HG03103 (cell line): ENCODE data around the gene SLC5A5.

Source experiments
- ATAC-seq: cut with Tn5 transposase; IDR thresholded peaks from one replicate; pipeline ENCODE4 v1.9.1; 2021; ENCODE audit warnings: low read depth; ENCODE audit not compliant: unreplicated experiment

Gene SLC5A5

DNA sequence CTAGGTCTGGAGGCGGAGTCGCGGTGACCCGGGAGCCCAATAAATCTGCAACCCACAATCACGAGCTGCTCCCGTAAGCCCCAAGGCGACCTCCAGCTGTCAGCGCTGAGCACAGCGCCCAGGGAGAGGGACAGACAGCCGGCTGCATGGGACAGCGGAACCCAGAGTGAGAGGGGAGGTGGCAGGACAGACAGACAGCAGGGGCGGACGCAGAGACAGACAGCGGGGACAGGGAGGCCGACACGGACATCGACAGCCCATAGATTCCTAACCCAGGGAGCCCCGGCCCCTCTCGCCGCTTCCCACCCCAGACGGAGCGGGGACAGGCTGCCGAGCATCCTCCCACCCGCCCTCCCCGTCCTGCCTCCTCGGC lies at the start of gene SLC5A5:
Gene SLC5A5 (plus strand): TSS at position 68 of the 373 bp plus-strand sequence. CDS start 375 bp downstream, outside the sequence.
- ATAC-seq, result no peak

- ATAC-seq, result no peak
Observed at GRCh38 chr19:17824339-17824738, 47.4 kb upstream of the SLC5A5 start.

- no peak for ATAC-seq
Observed at GRCh38 chr19:17826508-17827056, 45.2 kb upstream of the SLC5A5 start.

DNA sequence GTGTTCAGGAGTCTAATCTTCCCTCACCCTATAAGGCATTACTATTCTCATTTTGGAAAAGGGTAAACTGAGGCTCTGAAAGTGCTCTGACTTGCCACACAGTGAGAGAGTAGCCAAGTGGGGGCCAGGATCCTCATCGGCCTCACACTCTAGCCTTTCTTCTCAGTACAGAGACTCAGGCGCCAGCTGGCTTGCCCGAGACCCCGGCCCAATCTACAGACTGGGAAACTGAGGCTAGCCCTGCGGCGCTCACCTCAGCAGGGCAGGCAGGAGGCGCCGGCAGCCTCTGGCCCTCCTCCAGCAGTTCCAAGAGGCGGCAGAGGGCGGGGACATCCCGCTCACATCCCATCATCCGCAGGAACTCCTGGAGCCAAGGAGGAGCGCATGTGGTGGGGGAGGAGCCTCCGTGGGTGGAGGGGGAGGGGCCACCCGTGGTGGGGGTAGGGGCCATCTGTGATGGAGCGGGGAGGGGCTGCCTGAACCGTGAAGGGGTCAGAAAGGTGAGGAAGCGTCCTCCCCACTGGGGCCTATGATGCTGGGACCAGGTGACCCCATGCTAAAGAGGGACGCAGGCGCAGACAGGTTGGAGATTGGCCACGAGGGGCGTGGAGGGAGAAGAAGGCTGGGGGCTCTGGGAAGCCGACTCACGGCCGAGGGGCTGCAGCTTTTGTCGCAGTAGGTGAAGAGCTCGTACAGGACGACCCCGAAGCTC lies 41.7 kb upstream of the SLC5A5 start:
- ATAC-seq, result no peak

- no peak for ATAC-seq
Observed at GRCh38 chr19:17830567-17831418, 41.0 kb upstream of the SLC5A5 start.

- ATAC-seq, result no peak
Observed at GRCh38 chr19:17831419-17831888, 40.3 kb upstream of the SLC5A5 start.

DNA sequence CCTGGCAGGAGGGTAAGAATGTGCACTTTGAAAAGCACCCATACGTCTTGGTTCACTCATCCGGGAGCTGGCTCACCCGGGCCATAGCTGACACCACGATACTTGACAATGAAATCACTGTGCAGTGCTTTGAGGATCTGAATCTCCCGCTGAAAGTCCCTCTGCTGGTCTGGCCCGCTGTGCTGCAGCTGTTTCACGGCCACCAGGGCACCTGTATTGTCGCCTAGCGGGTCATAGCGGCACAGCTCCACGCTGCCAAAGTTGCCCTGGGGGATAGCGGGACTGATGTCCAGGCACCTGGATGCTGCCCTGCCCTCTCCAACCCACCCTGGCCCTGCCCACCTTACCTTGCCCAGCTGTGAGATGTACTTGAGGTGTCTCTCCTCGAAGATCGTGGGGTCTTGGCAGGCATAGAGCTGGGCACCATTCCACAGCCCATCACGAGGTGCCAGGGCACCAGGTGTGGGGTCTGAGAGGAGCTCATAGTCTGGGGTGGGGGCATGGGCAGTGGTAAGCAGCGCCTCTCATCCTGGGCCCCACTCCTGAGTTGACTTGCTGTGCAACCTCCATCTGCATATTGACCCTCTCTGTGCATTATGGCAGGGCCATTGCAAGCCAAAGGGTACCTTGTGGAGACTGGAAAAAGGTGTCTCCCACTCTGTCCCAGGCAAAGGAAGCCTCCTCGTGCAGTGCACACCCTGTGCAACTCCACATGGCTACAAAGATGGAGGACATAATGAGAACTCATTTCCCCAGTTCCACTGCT lies 39.1 kb upstream of the SLC5A5 start:
- no peak for ATAC-seq

DNA sequence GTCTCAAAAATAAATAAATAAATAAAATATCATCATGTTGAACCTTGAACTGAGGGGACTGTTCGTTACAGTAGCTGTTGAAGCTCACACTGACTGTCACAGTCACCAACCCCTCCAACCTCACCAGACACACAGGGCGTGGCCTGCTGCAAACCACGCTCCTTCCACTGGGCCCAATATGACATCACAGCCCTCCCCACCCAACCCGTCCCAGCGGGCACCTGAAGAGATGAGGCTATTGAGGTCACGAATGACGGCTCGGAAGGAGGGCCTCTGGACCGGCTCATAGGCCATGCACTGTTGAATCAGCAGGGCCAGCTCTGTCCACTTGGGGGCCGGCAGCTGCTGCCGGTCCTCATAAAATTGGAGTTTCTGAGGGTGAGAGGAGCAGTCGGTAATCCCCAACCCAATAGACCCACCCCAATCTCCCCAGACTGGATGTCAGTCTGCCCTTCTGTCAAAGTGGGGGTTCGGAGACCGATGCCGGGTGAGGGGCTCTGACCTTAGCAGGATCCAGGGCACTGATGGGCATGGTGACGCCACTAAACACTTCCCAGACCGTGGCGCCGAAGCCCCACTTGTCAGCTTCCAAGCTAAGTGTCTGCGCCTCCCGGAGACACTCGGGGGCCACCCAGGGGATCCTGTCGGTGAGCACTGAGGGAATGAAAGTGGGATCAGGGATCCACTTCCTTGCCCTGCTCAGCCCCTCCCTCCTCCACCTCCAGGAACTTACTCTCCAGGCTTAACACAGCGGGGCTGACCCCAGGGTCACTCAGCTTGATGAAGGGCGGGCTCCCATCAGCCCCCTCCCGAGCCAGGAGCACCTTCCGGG lies 37.2 kb upstream of the SLC5A5 start:
- no peak for ATAC-seq

DNA sequence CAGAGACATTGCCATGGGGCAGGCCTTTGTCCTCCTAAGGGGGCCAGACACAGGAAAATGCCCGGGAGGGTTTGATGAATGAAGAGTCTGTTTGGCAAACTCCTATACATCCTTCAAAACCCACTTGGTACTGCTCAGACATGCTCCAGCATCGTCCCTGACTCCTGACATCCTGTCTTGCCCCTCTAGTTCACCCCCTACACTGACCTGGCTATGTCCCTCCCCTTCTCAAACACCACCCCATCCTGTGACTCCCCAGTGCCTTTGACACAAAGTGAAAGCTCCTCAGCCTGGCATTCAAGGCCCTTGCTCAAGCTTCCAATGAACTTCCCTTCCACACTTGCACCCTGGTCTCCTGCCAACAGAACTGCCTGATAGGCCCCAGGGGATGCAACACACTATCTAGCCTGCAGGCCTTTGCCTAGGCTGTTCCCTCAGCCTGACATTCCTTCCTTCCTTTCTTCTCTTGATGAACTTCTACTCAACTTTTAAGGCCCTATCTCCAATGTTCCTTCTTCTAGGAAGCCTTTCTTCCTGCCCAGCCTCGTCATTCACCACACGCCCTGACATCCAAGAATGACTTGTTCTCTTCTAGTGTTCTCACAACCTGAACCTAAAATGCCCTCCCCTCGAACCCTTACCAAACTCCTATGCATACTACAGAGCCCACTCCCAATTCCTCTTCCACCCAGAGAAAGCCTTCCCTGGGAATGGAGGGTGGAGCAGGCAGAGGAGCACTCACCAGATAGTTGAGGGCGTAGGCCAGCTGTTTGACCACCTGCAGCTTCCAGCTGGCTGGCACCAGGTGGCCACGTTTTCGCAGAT lies 36.4 kb upstream of the SLC5A5 start:
- ATAC-seq, result no peak

GRCh38 chr19:17836530-17836929 lies 35.2 kb upstream of the SLC5A5 start:
- no peak for ATAC-seq

DNA sequence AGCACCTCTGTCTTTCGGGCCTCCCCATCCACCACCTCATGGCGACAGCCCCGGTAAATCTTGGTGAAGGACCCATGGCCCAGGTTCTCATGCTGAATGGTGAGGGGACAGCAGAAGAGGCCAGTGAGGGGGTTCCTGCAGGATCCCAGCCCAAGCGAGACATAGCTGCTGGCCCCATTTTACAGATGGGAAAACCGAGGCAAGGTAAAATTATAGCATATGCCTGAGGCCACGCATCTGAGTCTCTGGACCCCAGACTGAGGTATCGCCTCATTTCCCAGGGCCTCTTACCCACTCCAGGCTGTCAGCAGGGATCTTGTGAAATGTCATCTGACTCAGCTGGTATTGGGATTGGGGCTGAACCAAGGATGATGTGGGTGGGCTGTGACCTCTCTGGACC lies 33.8 kb upstream of the SLC5A5 start:
- no peak for ATAC-seq

DNA sequence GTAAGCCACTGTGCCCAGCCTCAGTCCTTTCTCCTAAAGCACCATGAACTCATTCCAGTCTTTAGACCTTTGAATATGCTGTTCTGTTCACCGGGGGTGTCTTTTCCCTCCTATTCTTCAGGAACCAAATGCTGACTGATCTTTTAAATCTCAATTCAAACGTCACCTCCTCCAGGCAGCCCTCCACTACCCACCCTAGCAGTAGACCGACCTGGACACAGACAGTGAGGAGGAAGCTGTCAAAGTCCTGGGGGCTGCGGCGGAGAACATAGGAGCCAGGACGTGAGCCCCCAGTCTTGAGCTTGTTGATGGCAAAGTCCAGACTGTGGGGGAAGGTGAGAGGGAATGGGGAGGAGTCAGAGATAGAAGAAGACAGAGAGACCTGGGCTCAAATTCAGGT lies 31.7 kb upstream of the SLC5A5 start:
- ATAC-seq, result no peak

- ATAC-seq, result no peak
Observed at GRCh38 chr19:17841371-17841809, 30.4 kb upstream of the SLC5A5 start.

- ATAC-seq, result no peak
Observed at GRCh38 chr19:17841810-17842662, 29.7 kb upstream of the SLC5A5 start.

- ATAC-seq, result no peak
Observed at GRCh38 chr19:17842663-17843291, 29.0 kb upstream of the SLC5A5 start.

GRCh38 chr19:17843292-17843827 lies 28.4 kb upstream of the SLC5A5 start:
- no peak for ATAC-seq

GRCh38 chr19:17843908-17844490 lies 27.7 kb upstream of the SLC5A5 start:
- ATAC-seq, result no peak
